SJSA1 (cell line): Measurements from ENCODE around the gene MYO3A. TPM values are rescaled to one million over a fixed set of nuclear protein-coding genes. Genes with fewer than 3 reads are reported as not detected.

Experiments used
- DNase-seq, 2 experiments: peaks; one replicate each; pipeline ENCODE4 v3.0.0-alpha.2; 2015 to 2020; ENCODE audit warnings: low spot score in 2 of 2, low read depth in 1 of 2
- H3K27ac ChIP-seq: fragments of 250-450 bp; sonication (Bioruptor Pico); 2 replicates; pipeline ENCODE4 v1.5.1; 2020; ENCODE audit warnings: mild to moderate bottlenecking, moderate library complexity
- H3K27me3 ChIP-seq: fragments of 250-450 bp; sonication (Bioruptor Pico); replicated peaks from 2 replicates; pipeline ENCODE4 v1.5.1; 2020; ENCODE audit warnings: mild to moderate bottlenecking, moderate library complexity
- H3K36me3 ChIP-seq: fragments of 250-450 bp; sonication (Bioruptor Pico); 2 replicates; pipeline ENCODE4 v1.5.1; 2020; ENCODE audit warnings: mild to moderate bottlenecking
- H3K4me1 ChIP-seq: fragments of 250-450 bp; sonication (Bioruptor Pico); replicated peaks from 2 replicates; pipeline ENCODE4 v1.6.1; 2021; ENCODE audit warnings: mild to moderate bottlenecking
- H3K4me3 ChIP-seq: fragments of 250-450 bp; sonication (Bioruptor Pico); 2 replicates; pipeline ENCODE4 v1.5.1; 2020; ENCODE audit warnings: mild to moderate bottlenecking
- H3K9me3 ChIP-seq: fragments of 250-450 bp; sonication (Bioruptor Pico); replicated peaks from 2 replicates; pipeline ENCODE4 v1.5.1; 2020; ENCODE audit warnings: mild to moderate bottlenecking
- total RNA-seq: library from RNA; depleted of rRNA; stranded (reverse); fragments of >200 nt; shearing (Covaris generic); gene quantifications from 2 replicates; pipeline ENCODE4 v1.2.3, GENCODE V29; 2014

The MYO3A gene
- total RNA-seq, 1 experiment from 2014 or later = not detected

- Histone ChIP-seq H3K36me3 (no peaks in the 10 kb centered on the region), H3K4me3 (no peak overlapping the region), H3K4me1 (peaks cover 6% of the 10 kb centered on the region; the same call in 1 of the 2 replicates), H3K27ac (no peak overlapping the region), H3K9me3 (no peaks in the 10 kb centered on the region; the same call in 1 of the 2 replicates), H3K27me3 (peaks cover 51% of the 10 kb centered on the region)
- DNase-seq = no peak
These were observed 4.4 kb downstream of the MYO3A start for GRCh38 chr10:25938405-25938804.

GRCh38 chr10:25944771-25945170, 10.7 kb downstream of the MYO3A start:
- Histone ChIP-seq H3K4me3 (no peak overlapping the region), H3K4me1 (no peaks in the 10 kb centered on the region), H3K27ac (no peak overlapping the region), H3K9me3 (no peaks in the 10 kb centered on the region), H3K36me3 (no peaks in the 10 kb centered on the region), H3K27me3 (no peaks in the 10 kb centered on the region)
- no peak for DNase-seq

- no peak overlapping the region for H3K4me3 ChIP-seq
- no peaks in the 10 kb centered on the region for H3K4me1 ChIP-seq
- H3K27ac ChIP-seq = no peak overlapping the region
- H3K9me3 ChIP-seq = no peaks in the 10 kb centered on the region
- no peaks in the 10 kb centered on the region for H3K27me3 ChIP-seq
- no peak for DNase-seq
- no peaks in the 10 kb centered on the region for H3K36me3 ChIP-seq
These were observed 18.8 kb downstream of the MYO3A start for GRCh38 chr10:25952857-25953256.

- Histone ChIP-seq H3K4me3 (no peak overlapping the region), H3K27ac (no peak overlapping the region)
These were observed 20.8 kb downstream of the MYO3A start for GRCh38 chr10:25954851-25955250.

DNA sequence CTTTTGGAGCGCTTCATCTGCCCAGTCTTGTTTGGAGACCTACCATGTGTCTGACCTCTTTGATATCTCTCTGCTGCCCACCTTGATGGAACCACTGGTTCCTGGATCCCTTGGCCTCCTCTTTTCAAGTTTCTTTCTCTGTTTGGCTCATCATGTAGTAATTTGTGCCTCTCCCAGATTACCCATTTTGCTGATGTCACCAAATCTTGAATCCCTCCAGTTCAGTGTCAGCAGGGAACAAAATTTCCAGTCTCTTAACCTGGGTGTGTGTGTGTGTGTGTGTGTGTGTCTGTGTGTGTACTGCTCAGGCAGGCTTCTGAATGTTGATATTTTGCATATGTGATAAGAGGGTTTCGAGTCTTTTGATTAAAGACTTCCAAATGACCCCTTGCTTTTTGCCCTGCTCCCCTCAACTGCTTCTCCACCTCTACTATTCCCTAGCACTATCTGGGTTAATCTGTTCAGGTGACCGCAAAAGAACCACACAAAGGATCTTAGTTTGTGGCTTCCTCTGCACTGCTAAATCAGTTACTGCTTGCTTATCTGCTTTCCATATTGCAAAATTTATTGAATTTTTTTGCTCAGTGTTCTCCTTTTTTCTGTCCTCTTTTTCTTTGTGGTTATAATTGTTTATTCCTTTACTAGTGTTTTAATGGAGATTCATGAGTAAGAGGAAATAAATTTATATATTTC, 25.7 kb downstream of the MYO3A start:
- Histone ChIP-seq H3K4me1 (no peaks in the 10 kb centered on the region), H3K27me3 (no peaks in the 10 kb centered on the region), H3K27ac (no peak overlapping the region), H3K9me3 (no peaks in the 10 kb centered on the region), H3K4me3 (no peak overlapping the region), H3K36me3 (no peaks in the 10 kb centered on the region)
- no peak for DNase-seq

More at GRCh38 chr10:25954851-25955250, 20.8 kb downstream of the MYO3A start:
- no peaks in the 10 kb centered on the region for H3K36me3 ChIP-seq
- no peaks in the 10 kb centered on the region for H3K4me1 ChIP-seq
- DNase-seq = no peak
- H3K27me3 ChIP-seq = no peaks in the 10 kb centered on the region
- H3K9me3 ChIP-seq = no peaks in the 10 kb centered on the region

GRCh38 chr10:25965584-25965983, 31.6 kb downstream of the MYO3A start:
- Histone ChIP-seq H3K9me3 (no peaks in the 10 kb centered on the region), H3K4me3 (no peak overlapping the region), H3K4me1 (no peaks in the 10 kb centered on the region), H3K27me3 (no peaks in the 10 kb centered on the region), H3K27ac (no peak overlapping the region), H3K36me3 (no peaks in the 10 kb centered on the region)
- DNase-seq = no peak

- DNase-seq = no peak
- Histone ChIP-seq H3K36me3 (no peaks in the 10 kb centered on the region), H3K27me3 (no peaks in the 10 kb centered on the region), H3K4me1 (no peaks in the 10 kb centered on the region), H3K27ac (no peak overlapping the region), H3K9me3 (no peaks in the 10 kb centered on the region), H3K4me3 (no peak overlapping the region)
These were observed 32.8 kb downstream of the MYO3A start for GRCh38 chr10:25966844-25967243.

- DNase-seq = no peak
- Histone ChIP-seq H3K4me3 (no peak overlapping the region), H3K27ac (no peak overlapping the region), H3K4me1 (no peaks in the 10 kb centered on the region), H3K36me3 (no peaks in the 10 kb centered on the region), H3K27me3 (no peaks in the 10 kb centered on the region), H3K9me3 (no peaks in the 10 kb centered on the region)
These were observed 38.6 kb downstream of the MYO3A start for GRCh38 chr10:25972631-25973030.

DNA sequence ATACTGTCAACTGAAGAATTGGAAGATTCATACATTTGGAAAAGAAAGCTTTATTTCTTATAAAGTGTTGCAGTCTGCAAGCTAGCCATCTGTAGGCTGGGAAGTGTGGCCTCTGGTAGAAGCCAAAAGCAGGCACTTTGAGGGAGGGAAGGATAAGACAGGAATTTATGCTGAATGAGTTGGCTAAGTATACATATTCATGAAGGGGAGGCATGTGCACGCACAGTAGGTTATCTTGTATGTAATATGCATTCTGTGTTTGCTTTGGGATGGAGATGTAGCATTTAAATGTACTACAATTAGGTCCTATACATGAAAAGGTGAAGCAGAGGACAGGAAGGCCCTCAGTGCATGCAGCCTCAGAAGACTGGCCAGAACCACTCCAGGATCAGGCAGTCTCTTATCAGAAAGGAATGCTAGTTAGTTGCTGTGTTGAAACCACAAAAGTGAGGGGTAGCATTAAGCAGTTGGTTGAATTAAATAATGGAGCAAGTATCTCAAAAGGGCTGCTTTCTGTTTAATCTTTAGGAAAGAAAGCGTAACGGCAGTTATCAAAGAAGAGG, 40.9 kb downstream of the MYO3A start:
- H3K27ac ChIP-seq = no peak overlapping the region
- H3K4me3 ChIP-seq = no peak overlapping the region
- H3K4me1 ChIP-seq = no peaks in the 10 kb centered on the region
- no peaks in the 10 kb centered on the region for H3K9me3 ChIP-seq
- no peaks in the 10 kb centered on the region for H3K36me3 ChIP-seq
- no peak for DNase-seq
- no peaks in the 10 kb centered on the region for H3K27me3 ChIP-seq

GRCh38 chr10:25978771-25979170, 44.7 kb downstream of the MYO3A start:
- Histone ChIP-seq H3K36me3 (no peaks in the 10 kb centered on the region), H3K27ac (no peak overlapping the region), H3K4me1 (no peaks in the 10 kb centered on the region), H3K27me3 (no peaks in the 10 kb centered on the region), H3K9me3 (no peaks in the 10 kb centered on the region), H3K4me3 (no peak overlapping the region)
- no peak for DNase-seq

DNA sequence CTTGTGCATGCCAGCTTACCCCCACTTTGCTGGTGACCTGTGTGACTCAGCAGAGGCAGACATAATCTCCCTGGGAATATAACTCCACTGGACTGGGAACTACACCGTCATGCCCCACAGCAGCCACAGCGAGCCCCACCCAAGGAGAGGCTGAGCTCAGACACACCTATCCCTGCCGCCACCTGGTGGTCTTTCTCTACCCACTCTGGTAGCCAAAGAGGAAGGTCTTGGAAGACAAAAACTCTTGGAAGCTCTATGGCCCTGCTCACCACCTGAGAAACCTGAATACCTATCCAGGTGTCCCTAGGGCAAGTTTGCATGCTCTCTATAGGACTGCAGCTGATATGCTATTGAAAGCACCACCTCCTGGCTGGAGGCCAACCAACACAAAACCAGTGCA, 48.1 kb downstream of the MYO3A start:
- no peaks in the 10 kb centered on the region for H3K9me3 ChIP-seq
- H3K27ac ChIP-seq = no peak overlapping the region
- no peaks in the 10 kb centered on the region for H3K27me3 ChIP-seq
- DNase-seq = no peak
- H3K36me3 ChIP-seq = no peaks in the 10 kb centered on the region
- H3K4me3 ChIP-seq = no peak overlapping the region
- no peaks in the 10 kb centered on the region for H3K4me1 ChIP-seq

DNA sequence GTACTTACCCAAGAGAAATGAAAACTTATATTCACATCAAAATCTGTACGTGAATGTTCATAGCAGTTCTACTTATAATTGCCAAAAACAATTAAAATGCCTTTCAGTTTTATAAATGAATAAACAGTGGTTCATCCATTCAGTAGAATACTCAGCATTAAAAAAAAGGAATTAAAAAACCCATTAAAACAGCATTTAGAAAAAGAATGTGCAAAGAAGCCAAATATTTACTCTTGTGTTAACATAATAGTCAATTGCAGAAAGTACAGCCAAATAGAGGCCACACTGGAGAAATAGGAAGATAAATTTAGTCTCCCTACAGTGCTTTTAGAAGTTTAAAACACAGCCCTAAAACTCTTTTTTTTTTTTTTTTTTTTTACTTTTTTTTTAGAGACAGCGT, 54.6 kb downstream of the MYO3A start:
- no peak overlapping the region for H3K4me3 ChIP-seq
- H3K9me3 ChIP-seq = no peaks in the 10 kb centered on the region
- no peak for DNase-seq
- H3K27ac ChIP-seq = no peak overlapping the region
- no peaks in the 10 kb centered on the region for H3K36me3 ChIP-seq
- no peaks in the 10 kb centered on the region for H3K27me3 ChIP-seq
- H3K4me1 ChIP-seq = no peaks in the 10 kb centered on the region

GRCh38 chr10:25989951-25990350, 55.9 kb downstream of the MYO3A start:
- Histone ChIP-seq H3K27ac (no peak overlapping the region), H3K4me3 (no peak overlapping the region), H3K9me3 (no peaks in the 10 kb centered on the region), H3K4me1 (no peaks in the 10 kb centered on the region), H3K27me3 (no peaks in the 10 kb centered on the region), H3K36me3 (no peaks in the 10 kb centered on the region)
- no peak for DNase-seq

DNA sequence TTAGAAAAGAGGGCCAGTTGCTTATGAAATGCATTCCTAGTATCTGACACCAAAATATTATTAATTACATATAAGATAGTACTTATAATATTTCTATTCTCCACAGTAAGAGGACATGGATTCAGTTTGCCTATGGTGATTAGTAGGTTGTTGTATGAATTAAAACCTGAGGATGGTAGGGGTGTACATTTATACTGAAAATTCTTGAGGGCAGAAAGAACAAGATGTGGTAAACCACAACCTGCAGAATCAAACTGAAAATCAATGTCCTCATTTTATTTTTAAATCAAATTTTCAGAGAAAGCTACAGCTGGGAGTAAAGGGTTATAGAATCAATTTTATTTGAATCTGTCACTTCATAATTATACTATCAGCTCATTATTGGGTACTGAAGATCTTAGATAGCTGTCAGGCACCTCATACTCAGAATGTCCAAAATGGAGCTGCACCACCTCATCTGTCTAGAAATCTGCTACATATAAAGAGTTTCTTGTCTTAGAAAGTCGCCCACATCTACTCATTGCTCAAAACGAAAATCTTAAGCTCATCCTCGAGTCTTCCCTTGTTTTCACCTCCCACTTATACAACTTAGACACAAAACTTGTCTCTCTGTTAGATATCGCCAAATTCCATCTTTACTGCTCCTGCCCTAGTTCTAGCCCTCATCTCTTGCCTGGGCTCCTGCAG, 65.4 kb downstream of the MYO3A start:
- Histone ChIP-seq H3K27me3 (no peaks in the 10 kb centered on the region), H3K27ac (no peak overlapping the region), H3K4me1 (no peaks in the 10 kb centered on the region), H3K36me3 (no peaks in the 10 kb centered on the region), H3K9me3 (no peaks in the 10 kb centered on the region), H3K4me3 (no peak overlapping the region)
- DNase-seq = no peak
